ENCODE measurements around the gene SOWAHB.

Gene SOWAHB

DNA sequence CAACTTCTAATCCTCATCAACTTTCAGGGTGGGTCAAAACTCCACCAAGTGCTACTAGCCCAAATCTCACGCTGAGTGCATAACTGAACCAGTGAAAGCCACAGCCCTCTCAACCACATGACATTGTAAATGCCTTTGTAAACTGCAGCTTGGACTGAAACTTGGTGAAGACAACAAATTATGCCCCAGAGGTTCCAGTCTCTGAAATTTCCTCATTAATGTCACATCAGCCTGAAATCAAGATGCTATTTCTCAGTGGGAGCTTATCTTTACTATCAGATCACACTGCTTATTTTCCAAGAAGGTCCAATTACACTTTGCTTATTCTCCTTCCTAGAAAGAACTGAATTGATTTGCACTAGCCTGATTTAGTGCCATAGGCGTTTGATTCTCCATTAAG is 46.6 kb downstream of the SOWAHB start:
- no peak for DNase-seq

- DNase-seq: no peak
These were observed 47.9 kb downstream of the SOWAHB start for GRCh38 chr4:76850010-76850441.
